ENCODE results near the gene PINLYP.

Gene PINLYP

DNA sequence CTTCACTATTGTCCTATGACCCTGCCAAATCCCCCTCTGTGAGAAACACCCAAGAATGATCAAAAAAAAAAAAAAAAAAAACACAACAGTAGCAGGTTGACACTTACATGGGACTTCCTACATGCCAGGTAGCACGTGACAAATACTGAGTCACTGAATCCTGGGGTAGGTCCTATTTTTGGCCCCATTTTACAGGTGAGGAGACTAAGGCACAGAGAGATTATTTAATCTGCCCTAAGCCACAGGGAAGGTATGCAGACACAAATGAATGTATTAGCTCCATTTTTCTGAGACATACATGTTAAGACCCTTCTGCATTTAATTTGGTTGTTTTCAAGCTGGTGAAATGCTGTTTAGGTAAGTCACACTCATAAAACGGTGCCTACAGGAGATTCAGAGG is 26.9 kb upstream of the PINLYP start:
- DNase-seq (ENCODE audit: low read depth) = no peak

DNA sequence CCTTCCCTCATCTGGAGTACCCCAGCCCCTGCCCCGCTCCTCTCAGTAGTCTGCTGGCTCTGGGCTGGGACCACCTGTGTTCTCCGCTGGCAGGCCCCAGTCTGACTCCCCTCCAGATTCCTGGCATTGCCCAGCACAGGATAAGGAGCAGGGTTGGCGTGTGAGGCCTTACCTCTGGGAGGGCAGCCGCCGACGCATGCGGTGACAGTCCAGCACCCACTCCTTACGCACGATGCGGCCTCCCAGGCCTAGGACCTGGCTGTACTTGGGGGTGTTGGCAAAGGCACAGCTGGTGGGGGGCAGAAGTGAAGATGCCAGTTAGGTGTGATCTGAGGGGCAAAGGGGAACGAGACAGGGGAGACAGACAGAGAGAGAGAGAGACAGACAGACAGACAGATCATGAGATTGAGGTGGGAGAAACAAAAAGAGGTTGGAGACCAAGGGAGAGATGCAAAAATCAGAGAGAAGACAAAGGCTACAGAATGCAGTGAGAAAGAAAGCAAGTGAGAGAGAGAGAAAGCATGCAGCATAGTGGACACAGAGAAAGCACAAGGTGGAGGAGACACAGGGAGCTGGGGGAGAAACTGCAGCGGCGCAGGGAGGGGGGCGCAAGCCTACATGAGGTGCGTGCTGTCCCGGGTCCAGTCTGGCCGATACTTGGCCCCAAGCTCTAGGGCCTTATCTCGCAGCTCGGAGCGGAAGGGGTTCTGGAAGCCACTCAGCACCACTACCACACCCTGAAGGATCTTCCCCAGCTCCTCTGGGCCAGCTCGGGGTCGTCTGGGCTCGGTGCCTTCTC is 24.0 kb upstream of the PINLYP start:
- DNase-seq (ENCODE audit: low read depth) = no peak

DNA sequence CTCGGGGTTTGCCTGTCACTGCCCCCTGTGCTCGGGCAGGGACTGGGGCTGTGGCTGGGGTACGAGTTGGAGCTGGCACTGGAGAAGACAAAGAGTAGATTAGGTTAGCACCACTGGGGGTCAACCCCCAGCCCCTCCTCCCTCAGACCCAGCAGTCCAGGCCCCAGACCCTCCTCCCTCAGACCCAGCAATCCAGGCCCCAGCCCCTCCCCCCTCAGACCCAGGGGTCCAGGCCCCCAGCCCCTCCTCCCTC is 23.5 kb upstream of the PINLYP start:
- no peak for DNase-seq (ENCODE audit: low read depth)

- DNase-seq (ENCODE audit: low read depth) = no peak
Measured at GRCh38 chr19:43552616-43553015, 23.0 kb upstream of the PINLYP start.

DNA sequence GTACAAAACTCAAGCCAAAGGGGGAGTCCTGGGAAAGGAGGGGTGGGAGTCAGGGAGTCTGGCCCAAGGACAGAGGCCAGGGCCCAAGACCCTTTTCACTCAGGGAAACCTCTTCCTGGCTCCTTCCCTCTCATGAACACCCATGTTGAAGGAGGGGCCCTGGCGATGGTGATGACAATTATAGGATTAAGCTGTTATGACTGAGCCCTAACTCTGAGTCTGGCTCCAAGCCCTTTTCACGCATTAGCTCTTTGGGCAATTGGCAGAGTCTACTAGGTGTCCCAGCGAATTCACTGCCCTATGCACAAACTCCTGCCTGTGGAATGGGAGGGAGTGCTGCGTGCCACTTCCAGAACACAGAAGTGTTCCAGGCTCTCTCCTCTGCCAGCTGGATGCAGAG is 21.9 kb upstream of the PINLYP start:
- no peak for DNase-seq (ENCODE audit: low read depth)

- DNase-seq (ENCODE audit: low read depth) = no peak
Measured at GRCh38 chr19:43554317-43554895, 21.2 kb upstream of the PINLYP start.

- peak; percentile 78 for DNase-seq (ENCODE audit: low read depth)
Measured at GRCh38 chr19:43555185-43555770, 20.3 kb upstream of the PINLYP start.

- no peak for DNase-seq (ENCODE audit: low read depth)
Measured at GRCh38 chr19:43560687-43561086, 14.9 kb upstream of the PINLYP start.

DNA sequence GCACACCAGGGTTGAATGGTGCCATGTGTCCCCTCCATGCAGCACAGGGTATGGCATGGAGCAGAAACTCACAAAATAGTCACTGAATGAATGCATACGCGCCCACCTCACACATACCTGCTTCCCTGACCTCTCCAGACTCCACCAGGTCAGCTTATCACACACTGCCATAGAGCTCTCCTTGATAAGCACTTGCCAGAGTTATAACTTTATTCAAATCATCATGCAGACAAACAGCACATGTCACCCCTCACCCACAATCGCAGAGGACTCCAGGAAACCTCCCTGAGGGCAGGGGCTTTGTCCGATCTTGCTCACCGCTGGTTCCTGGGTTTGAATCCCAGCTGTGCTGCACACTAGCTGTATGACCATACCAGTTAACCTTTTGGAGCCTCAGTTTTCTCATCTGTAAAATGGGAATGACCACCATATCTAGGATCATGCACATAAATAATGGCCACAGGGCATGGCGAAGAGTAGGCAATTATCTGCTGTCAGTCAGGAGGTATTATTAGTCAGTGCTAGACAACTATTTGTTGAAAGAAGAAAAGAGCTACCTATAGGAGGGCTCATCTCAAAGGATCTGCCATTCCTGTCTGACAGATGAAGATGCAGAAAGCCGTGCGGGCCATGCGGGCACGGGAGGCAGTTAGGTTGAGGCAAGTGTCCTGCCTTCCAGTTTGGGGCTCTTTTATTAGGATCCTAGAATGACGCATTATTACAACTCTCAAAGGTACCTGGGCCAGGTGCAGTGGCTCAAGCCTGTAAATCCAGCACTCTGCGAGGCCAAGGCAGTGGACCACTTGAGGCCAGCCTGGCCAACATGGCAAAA is 14.2 kb upstream of the PINLYP start:
- no peak for DNase-seq (ENCODE audit: low read depth)

- no peak for DNase-seq (ENCODE audit: low read depth)
Measured at GRCh38 chr19:43562226-43562697, 13.3 kb upstream of the PINLYP start.

- peak; percentile 61 for DNase-seq (ENCODE audit: low read depth)
Measured at GRCh38 chr19:43562698-43563241, 12.8 kb upstream of the PINLYP start.

GRCh38 chr19:43563816-43564457 is 11.7 kb upstream of the PINLYP start:
- DNase-seq (ENCODE audit: low read depth) = no peak

GRCh38 chr19:43564800-43565199 is 10.8 kb upstream of the PINLYP start:
- no peak for DNase-seq (ENCODE audit: low read depth)

DNA sequence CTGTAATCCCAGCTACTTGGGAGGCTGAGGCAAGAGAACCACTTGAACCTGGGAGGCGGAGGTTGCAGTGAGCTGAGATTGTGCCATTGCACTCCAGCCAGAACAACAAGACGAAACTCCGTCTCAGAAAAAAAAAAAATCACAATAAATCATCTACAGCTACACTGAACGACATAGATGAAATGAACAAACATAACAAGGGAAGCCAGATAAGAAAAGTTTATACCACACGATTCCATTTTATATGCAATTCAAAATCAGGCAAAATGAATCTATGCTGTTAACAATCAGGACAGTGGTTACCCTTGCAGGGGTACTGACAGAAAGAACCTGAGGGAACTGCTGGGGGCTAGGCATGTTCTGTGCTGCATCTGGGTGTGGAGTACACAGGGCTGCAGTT is 5.9 kb upstream of the PINLYP start:
- no peak for DNase-seq (ENCODE audit: low read depth)

- no peak for DNase-seq (ENCODE audit: low read depth)
Measured at GRCh38 chr19:43570174-43570791, 5.3 kb upstream of the PINLYP start.

- DNase-seq (ENCODE audit: low read depth) = no peak
Measured at GRCh38 chr19:43572171-43572588, 3.4 kb upstream of the PINLYP start.

DNA sequence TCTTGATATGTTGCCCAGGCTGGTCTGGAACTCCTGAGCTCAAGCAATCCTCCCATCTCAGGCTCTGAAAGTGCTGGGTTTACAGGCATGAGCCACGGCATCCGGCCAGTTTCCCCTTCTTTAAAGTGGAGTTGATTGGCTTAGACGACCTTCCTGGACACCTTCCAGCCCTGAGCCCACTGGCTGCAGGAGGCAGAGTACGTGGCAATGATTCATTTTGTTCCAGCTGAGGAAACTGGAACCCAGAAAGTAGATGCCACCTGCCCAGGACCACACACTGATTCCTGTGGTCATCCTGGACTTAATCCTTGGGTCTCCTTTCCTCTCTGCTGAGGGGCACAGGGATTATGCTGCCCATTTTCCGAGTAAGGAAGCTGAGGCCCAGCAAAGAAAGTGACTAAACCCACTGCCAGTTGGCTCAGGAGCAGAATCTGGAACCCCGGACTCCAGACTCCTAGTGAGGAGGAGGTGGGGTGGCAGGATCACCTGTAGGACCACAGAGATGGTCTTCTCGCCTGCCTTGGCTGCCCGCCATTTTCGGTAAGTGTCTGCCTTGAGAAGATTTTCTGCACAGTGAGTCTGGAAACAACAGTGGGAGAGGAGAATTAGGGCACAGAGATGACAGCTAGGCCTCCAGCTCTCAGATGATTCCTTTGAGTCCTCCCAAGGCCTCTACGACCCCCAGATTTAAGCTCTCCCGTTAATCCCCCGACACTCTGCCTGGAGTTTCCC is 1.0 kb upstream of the PINLYP start:
- no peak for DNase-seq (ENCODE audit: low read depth)

- no peak for DNase-seq (ENCODE audit: low read depth)
Measured at GRCh38 chr19:43575955-43576878, 616 bp downstream of the PINLYP start.

GRCh38 chr19:43578787-43579186 is 3.2 kb downstream of the PINLYP start:
- no peak for DNase-seq (ENCODE audit: low read depth)

GRCh38 chr19:43581467-43581866 is 5.9 kb downstream of the PINLYP start:
- DNase-seq (ENCODE audit: low read depth) = no peak
